Measurements from ENCODE around the gene CCDC112. TPM values are rescaled to one million over a fixed set of nuclear protein-coding genes. Genes with fewer than 3 reads are reported as not detected.

CCDC112 gene
- total and polyA plus RNA-seq, 2 of the 13 experiments (the other 11 are each of a cell fraction or from before 2014, with no cell fraction given), result 1.1 to 2.8 TPM

GRCh38 chr5:115296124-115297022 lies at the start of gene CCDC112 (continued):
- TF ChIP-seq, protein P1, sequence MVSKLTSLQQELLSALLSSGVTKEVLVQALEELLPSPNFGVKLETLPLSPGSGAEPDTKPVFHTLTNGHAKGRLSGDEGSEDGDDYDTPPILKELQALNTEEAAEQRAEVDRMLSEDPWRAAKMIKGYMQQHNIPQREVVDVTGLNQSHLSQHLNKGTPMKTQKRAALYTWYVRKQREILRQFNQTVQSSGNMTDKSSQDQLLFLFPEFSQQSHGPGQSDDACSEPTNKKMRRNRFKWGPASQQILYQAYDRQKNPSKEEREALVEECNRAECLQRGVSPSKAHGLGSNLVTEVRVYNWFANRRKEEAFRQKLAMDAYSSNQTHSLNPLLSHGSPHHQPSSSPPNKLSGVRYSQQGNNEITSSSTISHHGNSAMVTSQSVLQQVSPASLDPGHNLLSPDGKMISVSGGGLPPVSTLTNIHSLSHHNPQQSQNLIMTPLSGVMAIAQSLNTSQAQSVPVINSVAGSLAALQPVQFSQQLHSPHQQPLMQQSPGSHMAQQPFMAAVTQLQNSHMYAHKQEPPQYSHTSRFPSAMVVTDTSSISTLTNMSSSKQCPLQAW (CRISPR knock-in tag; IDR thresholded peaks at IDR 0.05), result no peak
- TF ChIP-seq IRF2 (CRISPR knock-in tag; IDR thresholded peaks at IDR 0.05), result no peak
- no peak for TF ChIP-seq GLI4 (CRISPR knock-in tag; IDR thresholded peaks at IDR 0.05; ENCODE audit: borderline replicate concordance)
- no peak for TF ChIP-seq RBM22 (optimal IDR thresholded peaks at IDR 0.05; ENCODE audit: low read length)
- no peak for TF ChIP-seq XBP1 (CRISPR knock-in tag; IDR thresholded peaks at IDR 0.05)
- no peak for TF ChIP-seq CEBPG (CRISPR knock-in tag; IDR thresholded peaks at IDR 0.05)
- TF ChIP-seq KDM2A (CRISPR knock-in tag; IDR thresholded peaks at IDR 0.05; ENCODE audit: borderline replicate concordance, low read depth), result no peak
- TF ChIP-seq ZSCAN21 (CRISPR knock-in tag; IDR thresholded peaks at IDR 0.05; ENCODE audit: borderline replicate concordance), result no peak; the same call in 1 of the 2 replicates
- TF ChIP-seq, protein P2, sequence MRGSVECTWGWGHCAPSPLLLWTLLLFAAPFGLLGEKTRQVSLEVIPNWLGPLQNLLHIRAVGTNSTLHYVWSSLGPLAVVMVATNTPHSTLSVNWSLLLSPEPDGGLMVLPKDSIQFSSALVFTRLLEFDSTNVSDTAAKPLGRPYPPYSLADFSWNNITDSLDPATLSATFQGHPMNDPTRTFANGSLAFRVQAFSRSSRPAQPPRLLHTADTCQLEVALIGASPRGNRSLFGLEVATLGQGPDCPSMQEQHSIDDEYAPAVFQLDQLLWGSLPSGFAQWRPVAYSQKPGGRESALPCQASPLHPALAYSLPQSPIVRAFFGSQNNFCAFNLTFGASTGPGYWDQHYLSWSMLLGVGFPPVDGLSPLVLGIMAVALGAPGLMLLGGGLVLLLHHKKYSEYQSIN (CRISPR knock-in tag; IDR thresholded peaks at IDR 0.05; ENCODE audit: borderline replicate concordance), result no peak
- no peak for TF ChIP-seq PREB (CRISPR knock-in tag; IDR thresholded peaks at IDR 0.05)
- no peak for TF ChIP-seq LRRFIP1 (CRISPR knock-in tag; conservative IDR thresholded peaks at IDR 0.05)
- TF ChIP-seq, protein P3, sequence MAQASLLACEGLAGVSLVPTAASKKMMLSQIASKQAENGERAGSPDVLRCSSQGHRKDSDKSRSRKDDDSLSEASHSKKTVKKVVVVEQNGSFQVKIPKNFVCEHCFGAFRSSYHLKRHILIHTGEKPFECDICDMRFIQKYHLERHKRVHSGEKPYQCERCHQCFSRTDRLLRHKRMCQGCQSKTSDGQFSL (CRISPR knock-in tag; IDR thresholded peaks at IDR 0.05), result no peak
- peak; percentile 59; the same call in 1 of the 2 replicates for TF ChIP-seq ZNF563 (CRISPR knock-in tag; IDR thresholded peaks at IDR 0.05)
- TF ChIP-seq, protein P4, sequence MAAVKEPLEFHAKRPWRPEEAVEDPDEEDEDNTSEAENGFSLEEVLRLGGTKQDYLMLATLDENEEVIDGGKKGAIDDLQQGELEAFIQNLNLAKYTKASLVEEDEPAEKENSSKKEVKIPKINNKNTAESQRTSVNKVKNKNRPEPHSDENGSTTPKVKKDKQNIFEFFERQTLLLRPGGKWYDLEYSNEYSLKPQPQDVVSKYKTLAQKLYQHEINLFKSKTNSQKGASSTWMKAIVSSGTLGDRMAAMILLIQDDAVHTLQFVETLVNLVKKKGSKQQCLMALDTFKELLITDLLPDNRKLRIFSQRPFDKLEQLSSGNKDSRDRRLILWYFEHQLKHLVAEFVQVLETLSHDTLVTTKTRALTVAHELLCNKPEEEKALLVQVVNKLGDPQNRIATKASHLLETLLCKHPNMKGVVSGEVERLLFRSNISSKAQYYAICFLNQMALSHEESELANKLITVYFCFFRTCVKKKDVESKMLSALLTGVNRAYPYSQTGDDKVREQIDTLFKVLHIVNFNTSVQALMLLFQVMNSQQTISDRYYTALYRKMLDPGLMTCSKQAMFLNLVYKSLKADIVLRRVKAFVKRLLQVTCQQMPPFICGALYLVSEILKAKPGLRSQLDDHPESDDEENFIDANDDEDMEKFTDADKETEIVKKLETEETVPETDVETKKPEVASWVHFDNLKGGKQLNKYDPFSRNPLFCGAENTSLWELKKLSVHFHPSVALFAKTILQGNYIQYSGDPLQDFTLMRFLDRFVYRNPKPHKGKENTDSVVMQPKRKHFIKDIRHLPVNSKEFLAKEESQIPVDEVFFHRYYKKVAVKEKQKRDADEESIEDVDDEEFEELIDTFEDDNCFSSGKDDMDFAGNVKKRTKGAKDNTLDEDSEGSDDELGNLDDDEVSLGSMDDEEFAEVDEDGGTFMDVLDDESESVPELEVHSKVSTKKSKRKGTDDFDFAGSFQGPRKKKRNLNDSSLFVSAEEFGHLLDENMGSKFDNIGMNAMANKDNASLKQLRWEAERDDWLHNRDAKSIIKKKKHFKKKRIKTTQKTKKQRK (IDR thresholded peaks at IDR 0.05; ENCODE audit: low read length), result no peak
- no peak for TF ChIP-seq HDAC2 (CRISPR knock-in tag; IDR thresholded peaks at IDR 0.05)
- TF ChIP-seq MEF2D (CRISPR knock-in tag; IDR thresholded peaks at IDR 0.05), result no peak
- no peak for TF ChIP-seq HMG20A (CRISPR knock-in tag; IDR thresholded peaks at IDR 0.05; ENCODE audit: borderline replicate concordance)
